AG04449 (cell line): ENCODE data around the gene ZFP64.

Experiments used
- CTCF ChIA-PET: fragments of 350-600 bp; formaldehyde crosslinking; extraction: SDS; loops from one replicate; lab custom pipeline; 2021; ENCODE audit warnings: antibody characterized with exemption; lab: Yijun Ruan, JAX
- POLR2A ChIA-PET: fragments of 400-600, 350-600 bp; formaldehyde crosslinking; extraction: SDS; loops from one replicate; lab custom pipeline; 2020; ENCODE audit warnings: antibody characterized with exemption, inconsistent platforms; lab: Yijun Ruan, JAX
- DNase-seq: peaks from one replicate; pipeline ENCODE4 v3.0.0-alpha.2; 2010; ENCODE audit warnings: low read depth, low spot score
- H3K4me3 ChIP-seq: 2 replicates; pipeline ENCODE4 v1.5.1; 2011; ENCODE audit warnings: low read depth, mild to moderate bottlenecking, control low read depth, low read length
- TF ChIP-seq, protein P1 (sequence below): IDR thresholded peaks from one replicate; pipeline ENCODE4 v1.5.1; 2011; ENCODE audit warnings: mild to moderate bottlenecking, moderate library complexity, low read length, control low read depth, inconsistent platforms; ENCODE audit not compliant: insufficient read depth; ENCODE audit errors: missing control alignments

The ZFP64 gene

DNA sequence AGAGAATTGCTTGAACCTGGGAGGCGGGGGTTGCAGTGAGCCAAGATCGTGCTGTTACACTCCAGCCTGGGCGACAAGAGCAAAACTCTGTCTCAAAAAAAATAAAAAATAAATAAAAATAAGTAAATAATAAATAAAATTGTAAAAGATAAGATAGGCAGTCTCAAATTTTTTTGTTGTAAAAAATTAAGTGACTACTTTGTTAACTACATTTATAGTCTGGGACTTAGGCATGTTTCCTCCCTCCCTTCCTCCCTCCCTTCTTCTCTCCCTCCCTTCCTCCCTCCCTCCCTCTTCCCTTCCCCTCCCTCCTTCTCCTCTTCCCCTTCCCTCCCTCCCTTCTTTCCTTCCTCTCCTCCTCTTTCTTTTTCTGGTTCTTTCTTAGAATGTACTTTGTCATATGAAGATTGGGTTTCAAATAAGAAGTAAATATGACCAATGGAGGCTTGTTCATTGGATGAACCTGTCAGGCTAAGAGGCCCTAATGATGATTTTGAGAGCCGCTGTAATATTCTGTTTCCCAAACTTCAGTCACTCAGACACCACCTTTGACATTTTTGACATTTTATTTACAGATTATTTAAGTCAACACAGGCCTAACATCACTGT is 24.2 kb downstream of the ZFP64 start:
- ChIA-PET CTCF (interaction anchor here (0.9 to 1.8 kb wide), 3 partner anchors 17 to 42 kb away, joined by 3 to 6 read pairs (median 3); no protein-coding TSS in a partner anchor), POLR2A (no interaction called here)
- DNase-seq, result no peak
- TF ChIP-seq, protein P1, sequence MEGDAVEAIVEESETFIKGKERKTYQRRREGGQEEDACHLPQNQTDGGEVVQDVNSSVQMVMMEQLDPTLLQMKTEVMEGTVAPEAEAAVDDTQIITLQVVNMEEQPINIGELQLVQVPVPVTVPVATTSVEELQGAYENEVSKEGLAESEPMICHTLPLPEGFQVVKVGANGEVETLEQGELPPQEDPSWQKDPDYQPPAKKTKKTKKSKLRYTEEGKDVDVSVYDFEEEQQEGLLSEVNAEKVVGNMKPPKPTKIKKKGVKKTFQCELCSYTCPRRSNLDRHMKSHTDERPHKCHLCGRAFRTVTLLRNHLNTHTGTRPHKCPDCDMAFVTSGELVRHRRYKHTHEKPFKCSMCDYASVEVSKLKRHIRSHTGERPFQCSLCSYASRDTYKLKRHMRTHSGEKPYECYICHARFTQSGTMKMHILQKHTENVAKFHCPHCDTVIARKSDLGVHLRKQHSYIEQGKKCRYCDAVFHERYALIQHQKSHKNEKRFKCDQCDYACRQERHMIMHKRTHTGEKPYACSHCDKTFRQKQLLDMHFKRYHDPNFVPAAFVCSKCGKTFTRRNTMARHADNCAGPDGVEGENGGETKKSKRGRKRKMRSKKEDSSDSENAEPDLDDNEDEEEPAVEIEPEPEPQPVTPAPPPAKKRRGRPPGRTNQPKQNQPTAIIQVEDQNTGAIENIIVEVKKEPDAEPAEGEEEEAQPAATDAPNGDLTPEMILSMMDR, result no peak
- no peak overlapping the region for H3K4me3 ChIP-seq

DNA sequence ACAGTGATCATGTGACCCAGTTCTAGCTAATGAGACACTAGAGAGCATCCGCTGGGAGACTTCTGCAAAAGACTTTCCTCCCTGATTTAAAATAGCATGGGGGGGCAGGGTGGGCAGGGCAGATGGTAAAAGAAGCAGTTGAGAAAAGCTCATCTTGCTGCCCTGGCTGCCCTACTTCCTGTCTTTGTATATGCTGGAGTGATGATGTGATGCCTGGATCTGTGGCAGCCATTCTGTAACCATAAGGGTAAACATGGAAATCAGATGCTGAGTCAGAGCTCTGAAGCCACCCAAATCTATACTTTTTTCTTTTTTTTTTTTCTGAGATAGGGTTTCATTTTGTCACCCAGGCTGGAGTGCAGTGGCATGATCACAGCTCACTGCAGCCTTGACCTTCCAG is 25.4 kb downstream of the ZFP64 start:
- POLR2A ChIA-PET, result no interaction called here
- no peak for DNase-seq
- TF ChIP-seq, protein P1, result no peak
- CTCF ChIA-PET, result interaction anchor here (1.4 to 1.8 kb wide), 3 partner anchors 16 to 41 kb away, joined by 3 to 6 read pairs (median 5); no protein-coding TSS in a partner anchor
- H3K4me3 ChIP-seq, result no peak overlapping the region

DNA sequence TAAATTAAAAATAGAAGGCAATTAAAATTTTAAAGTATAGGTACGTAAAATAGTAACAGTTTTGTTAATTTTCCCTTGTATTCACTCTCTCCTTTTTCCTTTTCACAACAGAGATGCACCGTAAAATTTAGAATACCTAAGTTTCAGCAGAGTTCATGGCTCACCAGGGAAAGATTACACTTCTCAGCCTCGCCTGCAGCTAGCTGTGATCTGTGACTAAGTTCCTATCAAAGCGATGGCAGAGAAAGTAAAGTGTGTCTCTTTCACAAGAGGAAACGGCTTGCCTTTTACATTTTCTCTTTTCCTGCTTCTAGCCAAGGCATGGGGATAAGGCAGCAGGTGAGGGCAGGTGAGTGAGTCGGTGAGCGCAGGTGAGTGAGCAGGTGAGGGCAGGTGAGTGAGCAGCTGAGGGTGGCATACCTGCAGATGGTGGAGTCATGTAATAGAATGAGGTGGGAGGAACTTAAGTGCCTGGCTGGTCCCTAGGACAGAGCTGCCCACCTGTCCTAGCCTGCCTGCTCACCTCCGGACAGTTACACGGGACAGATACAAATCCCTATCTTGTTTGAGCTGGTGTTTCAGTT is 30.9 kb downstream of the ZFP64 start:
- TF ChIP-seq, protein P1, result no peak
- DNase-seq, result no peak
- CTCF ChIA-PET, result interaction anchor here (0.9 to 2.0 kb wide), 5 partner anchors 8 to 32 kb away, joined by 3 to 9 read pairs (median 3); partner anchors contain the start of gene ZFP64
- POLR2A ChIA-PET, result no interaction called here
- no peak overlapping the region for H3K4me3 ChIP-seq

DNA sequence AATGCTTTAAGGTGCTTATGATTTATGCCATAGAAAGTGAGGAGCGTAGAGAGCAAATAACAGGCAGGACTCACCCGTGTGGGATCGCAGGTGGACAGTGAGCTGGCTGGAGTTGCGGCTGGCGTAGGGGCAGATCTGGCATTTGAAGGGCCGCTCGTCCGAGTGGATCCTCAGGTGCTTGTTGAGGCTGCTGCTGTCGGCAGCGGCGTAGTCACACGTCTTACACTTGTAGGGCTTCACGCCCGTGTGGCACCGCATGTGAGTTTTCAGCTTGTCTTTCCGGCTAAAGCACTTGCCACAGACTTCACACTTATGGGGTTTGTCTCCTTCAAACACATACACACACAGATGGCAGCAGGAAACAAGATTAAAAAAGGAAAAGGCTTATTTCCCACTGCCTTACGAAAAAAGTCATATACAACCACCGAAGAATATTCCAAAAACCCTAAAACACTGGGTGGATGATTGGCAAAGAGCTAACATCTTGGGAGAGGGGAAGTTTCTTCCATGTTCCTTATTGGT is 31.5 kb downstream of the ZFP64 start:
- no peak for DNase-seq
- no peak overlapping the region for H3K4me3 ChIP-seq
- ChIA-PET POLR2A (no interaction called here), CTCF (interaction anchor here (1.5 to 2.0 kb wide), 3 partner anchors 10 to 32 kb away, joined by 3 to 9 read pairs (median 5); partner anchors contain the start of gene ZFP64)
- TF ChIP-seq, protein P1, result no peak

GRCh38 chr20:52154575-52154974 is 37.0 kb downstream of the ZFP64 start:
- ChIA-PET POLR2A (no interaction called here), CTCF (interaction anchor here (1.0 to 3.5 kb wide), 3 partner anchors 9 to 29 kb away, joined by 5 to 11 read pairs (median 5); no protein-coding TSS in a partner anchor)
- TF ChIP-seq, protein P1, result no peak
- no peak for DNase-seq
- H3K4me3 ChIP-seq, result no peak overlapping the region

DNA sequence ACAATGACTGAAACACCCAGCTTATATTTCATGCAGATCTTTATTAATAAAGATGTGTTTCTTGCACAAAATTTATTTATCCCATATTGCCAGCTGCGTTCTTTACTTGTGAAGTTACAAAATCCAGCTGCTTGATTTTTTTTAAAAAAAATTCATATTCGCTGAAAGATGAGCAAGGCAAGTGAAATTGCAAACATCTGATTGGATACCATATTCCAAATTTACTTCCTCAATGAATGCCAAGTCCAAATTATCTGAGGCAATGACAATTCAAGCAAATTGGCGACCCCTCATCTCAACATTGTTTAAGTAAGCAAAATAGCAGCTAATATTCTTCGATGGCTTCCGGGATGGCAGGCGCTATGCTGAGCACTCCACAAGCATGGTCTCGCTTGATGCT is 37.7 kb downstream of the ZFP64 start:
- TF ChIP-seq, protein P1, result no peak
- no peak for DNase-seq
- ChIA-PET CTCF (interaction anchor here (1.1 to 3.5 kb wide), 4 partner anchors 14 to 29 kb away, joined by 3 to 11 read pairs (median 4); no protein-coding TSS in a partner anchor), POLR2A (no interaction called here)
- H3K4me3 ChIP-seq, result no peak overlapping the region
